AG09309 (cell line): ENCODE results near the gene CDC42BPB.
A peak's percentile ranks its signal among the peaks of the same experiment; 100 is the strongest.

Source experiments
- DNase-seq: peaks from one replicate; pipeline ENCODE4 v3.0.0-alpha.2; 2010; ENCODE audit warnings: low read depth
- H3K4me3 ChIP-seq: 2 replicates; pipeline ENCODE4 v1.5.1; 2011; ENCODE audit warnings: mild to moderate bottlenecking, low read depth, low read length, moderate library complexity; ENCODE audit not compliant: control insufficient read depth
- TF ChIP-seq, protein P1 (sequence below): IDR thresholded peaks from 2 replicates; pipeline ENCODE4 v1.5.1; 2011; ENCODE audit warnings: mild to moderate bottlenecking, low read depth, low read length, inconsistent platforms; ENCODE audit not compliant: insufficient read depth, control insufficient read depth; ENCODE audit errors: missing control alignments

CDC42BPB gene

DNA sequence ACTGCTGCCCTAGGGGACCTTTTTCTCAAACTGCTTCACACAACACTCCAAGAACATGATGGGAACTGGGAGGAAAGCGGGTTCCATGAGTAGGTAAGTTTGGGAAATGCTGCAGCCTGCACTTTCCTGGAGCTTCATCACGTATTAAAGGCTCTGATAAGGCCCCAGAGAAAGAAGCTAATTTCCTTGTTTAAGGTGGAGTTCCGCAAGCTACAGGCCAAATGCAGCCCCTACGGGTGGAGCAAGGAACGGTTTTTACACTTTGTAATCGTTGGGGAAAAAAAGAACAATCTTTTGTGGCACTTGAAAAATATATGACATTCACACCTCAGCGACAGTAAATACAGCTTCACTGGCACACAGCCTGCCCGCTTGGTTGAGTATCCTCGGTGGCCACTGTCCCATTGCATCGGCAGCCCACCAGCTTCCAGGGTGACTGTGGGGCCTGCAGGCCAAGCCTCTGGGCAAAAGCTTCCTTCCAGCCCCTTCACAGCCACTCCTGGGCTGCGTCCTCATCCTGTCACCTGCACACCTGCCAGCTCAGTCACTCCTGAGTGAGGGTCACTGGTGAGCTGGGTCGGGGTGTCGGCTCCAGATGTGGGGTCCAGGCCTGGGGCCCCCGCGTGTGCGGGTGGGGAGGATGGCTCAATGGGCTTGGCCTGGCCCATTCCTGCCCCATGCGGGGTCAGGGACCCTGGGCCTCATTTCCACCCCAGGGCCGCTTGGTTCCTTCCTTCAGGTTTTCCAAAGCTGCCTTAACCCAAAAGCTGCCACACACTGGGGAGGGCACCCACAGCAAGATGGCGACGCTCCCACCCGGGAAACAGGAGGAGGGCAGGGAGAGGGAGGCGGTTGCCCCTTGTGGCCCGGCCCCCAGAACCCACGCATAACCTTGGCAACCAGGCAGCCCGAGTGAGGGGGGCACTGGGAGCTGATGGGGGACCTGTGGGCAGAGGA lies 132.4 kb downstream of the CDC42BPB start:
- no peak overlapping the region for H3K4me3 ChIP-seq
- DNase-seq = no peak
- TF ChIP-seq, protein P1, sequence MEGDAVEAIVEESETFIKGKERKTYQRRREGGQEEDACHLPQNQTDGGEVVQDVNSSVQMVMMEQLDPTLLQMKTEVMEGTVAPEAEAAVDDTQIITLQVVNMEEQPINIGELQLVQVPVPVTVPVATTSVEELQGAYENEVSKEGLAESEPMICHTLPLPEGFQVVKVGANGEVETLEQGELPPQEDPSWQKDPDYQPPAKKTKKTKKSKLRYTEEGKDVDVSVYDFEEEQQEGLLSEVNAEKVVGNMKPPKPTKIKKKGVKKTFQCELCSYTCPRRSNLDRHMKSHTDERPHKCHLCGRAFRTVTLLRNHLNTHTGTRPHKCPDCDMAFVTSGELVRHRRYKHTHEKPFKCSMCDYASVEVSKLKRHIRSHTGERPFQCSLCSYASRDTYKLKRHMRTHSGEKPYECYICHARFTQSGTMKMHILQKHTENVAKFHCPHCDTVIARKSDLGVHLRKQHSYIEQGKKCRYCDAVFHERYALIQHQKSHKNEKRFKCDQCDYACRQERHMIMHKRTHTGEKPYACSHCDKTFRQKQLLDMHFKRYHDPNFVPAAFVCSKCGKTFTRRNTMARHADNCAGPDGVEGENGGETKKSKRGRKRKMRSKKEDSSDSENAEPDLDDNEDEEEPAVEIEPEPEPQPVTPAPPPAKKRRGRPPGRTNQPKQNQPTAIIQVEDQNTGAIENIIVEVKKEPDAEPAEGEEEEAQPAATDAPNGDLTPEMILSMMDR = no peak

DNA sequence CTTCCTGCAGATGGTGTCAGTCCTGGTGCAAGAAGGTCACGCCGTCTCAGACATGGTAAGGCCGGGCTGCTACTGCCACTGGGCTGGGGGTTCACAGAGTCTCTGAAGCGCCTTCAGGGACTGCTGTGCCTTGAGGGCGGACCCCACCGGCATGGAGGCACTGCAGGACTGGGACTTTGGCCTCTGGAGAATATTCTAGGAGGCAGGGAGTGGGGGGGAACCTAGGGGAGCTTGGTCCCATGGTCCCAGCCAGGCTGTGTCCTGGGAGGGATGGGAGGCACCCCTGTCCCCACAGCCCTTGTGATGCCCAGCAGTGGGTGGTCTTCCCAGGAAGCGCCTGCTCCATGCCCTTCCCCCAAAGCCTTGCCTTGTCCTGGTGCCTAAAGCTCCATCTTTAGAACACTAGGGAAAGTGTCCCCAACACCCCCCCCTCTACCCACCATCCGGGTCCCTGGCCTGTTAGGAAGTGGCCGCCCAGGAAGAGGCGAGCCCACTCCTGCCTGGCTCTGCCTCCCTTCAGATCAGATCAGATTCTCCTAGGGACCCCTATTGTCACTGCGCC lies 133.3 kb downstream of the CDC42BPB start:
- no peak overlapping the region for H3K4me3 ChIP-seq

DNA sequence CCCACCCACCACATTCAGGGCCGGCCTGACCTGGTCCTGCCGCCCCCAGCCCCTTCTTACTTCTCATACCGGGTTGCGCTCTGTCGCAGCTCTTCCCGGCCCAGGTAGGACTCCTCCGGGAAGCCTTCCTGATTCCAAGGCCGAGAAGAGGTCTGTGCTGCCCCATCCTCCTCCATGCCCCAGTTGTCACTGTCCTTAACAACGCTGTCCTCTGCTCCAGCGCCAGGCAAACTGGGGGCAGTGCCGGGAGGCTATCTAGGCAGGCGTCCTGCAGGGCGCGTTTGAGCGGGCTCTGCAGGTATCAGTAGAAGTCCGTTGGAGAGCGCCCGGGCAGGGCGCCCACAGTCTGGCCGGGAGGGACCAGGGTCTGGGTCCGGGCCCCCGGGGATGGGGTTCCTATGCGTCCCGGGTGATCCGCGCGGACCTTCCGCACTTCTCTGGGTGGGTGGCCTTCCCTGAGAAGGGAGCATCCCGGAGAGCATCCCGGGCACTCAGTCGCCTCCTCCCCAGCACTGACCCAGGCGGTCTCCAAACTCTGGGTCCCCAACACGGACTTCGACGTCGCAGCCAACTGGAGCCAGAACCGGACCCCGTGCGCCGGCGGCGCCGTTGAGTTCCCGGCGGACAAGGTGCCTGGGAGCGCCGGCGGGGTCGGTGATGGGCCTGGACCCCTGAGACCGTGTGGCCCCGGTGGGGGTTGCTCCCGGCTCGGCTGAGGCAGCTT lies 134.0 kb downstream of the CDC42BPB start:
- DNase-seq = no peak
- TF ChIP-seq, protein P1 = no peak
- peak overlapping the region; percentile 29 for H3K4me3 ChIP-seq

More for the DNA sequence above, 133.3 kb downstream of the CDC42BPB start:
- TF ChIP-seq, protein P1 = no peak
- DNase-seq = no peak

DNA sequence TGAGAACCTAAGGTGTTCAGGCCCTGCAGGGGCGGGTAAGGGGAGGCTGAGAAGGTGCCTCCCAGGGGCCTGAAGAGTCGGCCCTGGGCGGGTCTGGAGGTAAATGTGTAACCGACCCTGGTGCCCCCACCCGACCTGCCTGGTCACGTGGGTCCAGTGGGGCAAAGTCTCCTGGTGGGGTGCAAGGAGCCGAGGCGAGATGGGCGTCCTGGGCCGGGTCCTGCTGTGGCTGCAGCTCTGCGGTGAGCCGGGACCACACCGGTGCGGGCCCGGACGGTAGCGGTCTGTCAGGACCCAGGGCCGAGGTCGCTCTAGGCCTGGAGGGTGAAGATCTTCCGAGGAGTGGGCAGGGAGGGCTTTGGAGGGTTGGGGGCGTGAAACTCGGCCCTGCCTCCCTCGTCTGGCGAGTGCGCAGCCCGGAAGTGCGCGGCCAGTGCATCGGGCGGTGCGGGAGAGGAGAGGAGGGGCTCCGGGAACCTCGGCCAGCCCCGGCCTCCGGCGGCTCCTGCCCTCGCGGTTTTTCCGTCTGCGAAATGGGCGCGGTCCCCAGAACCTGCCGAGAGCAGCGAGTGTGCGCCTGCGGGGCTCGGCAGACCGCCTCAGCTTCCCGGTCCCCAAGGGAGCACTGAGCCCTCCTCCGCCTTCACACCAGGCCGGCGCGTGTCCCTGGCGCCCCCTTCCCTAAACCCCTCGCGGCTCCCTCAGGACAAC lies 134.7 kb downstream of the CDC42BPB start, which contains the start of gene AMN:
TSS of gene AMN (plus strand) at position 174 of the 711 bp plus-strand sequence. CDS start at position 200, 26 bp downstream.
- peak within 1 kb of the TSS; percentile 29 for H3K4me3 ChIP-seq
- TF ChIP-seq, protein P1 = no peak
- DNase-seq = no peak

DNA sequence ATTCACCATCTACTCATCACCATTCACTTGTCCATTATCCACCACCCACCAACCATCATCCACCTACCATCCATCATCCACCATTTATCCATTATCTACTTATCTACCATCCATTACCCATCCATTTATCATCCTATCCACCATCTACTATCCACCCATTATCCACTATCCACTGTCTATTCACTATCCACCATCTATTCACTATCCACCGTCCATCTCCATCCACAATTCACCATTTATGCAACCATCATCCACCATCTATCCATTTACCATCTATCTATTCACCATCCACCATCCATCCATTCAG lies 136.4 kb downstream of the CDC42BPB start:
- TF ChIP-seq, protein P1 = no peak
- DNase-seq = no peak
- no peak overlapping the region for H3K4me3 ChIP-seq
